Effector memory CD8-positive, alpha-beta T cell (primary cell): ENCODE data around the gene GCAT.

ENCODE experiments used
- ATAC-seq: fragments of 150-1000 bp; cut with Tn5 transposase; replicated peaks from 2 replicates; pipeline ENCODE4 v1.10.0; 2021; ENCODE audit warnings: mild to moderate bottlenecking, moderate library complexity
- DNase-seq, 3 experiments: peaks; one replicate each; pipeline ENCODE4 v3.0.0; 2021
- H3K27ac Mint-ChIP-seq, 2 donors: one replicate each; pipeline ENCODE4 v1.8.0; 2022; ENCODE audit warnings: mild to moderate bottlenecking in 2 of 2, mixed read lengths in 2 of 2, moderate library complexity in 2 of 2
- H3K27me3 Mint-ChIP-seq, 2 donors: one replicate each; pipeline ENCODE4 v1.8.0; 2022; ENCODE audit warnings: mixed read lengths in 2 of 2
- H3K36me3 Mint-ChIP-seq: one replicate; pipeline ENCODE4 v1.8.0; 2022; ENCODE audit warnings: mild to moderate bottlenecking, moderate library complexity, mixed read lengths; ENCODE audit not compliant: insufficient read depth
- H3K4me1 Mint-ChIP-seq, 2 donors: one replicate each; pipeline ENCODE4 v1.8.0; 2022; ENCODE audit warnings: low read depth in 2 of 2, mixed read lengths in 2 of 2
- H3K4me3 Mint-ChIP-seq, 2 donors: one replicate each; pipeline ENCODE4 v1.8.0; 2022; ENCODE audit warnings: mild to moderate bottlenecking in 2 of 2, mixed read lengths in 2 of 2, moderate library complexity in 2 of 2
- H3K9me3 Mint-ChIP-seq, 2 donors: one replicate each; pipeline ENCODE4 v1.8.0; 2022; ENCODE audit warnings: mixed read lengths in 2 of 2

GCAT gene

GRCh38 chr22:37771702-37772427, 35.9 kb upstream of the GCAT start:
- DNase-seq (no peak), ATAC-seq (no peak)
- Mint-ChIP-seq H3K4me1 (no peaks in the 10 kb centered on the region), H3K36me3 (peaks cover 3% of the 10 kb centered on the region), H3K4me3 (no peak overlapping the region), H3K9me3 (no peaks in the 10 kb centered on the region), H3K27ac (no peak overlapping the region), H3K27me3 (no peaks in the 10 kb centered on the region)

GRCh38 chr22:37774728-37775127, 33.0 kb upstream of the GCAT start:
- no peaks in the 10 kb centered on the region for H3K9me3 Mint-ChIP-seq
- H3K36me3 Mint-ChIP-seq, result peaks cover 3% of the 10 kb centered on the region
- DNase-seq, result no peak
- ATAC-seq, result no peak
- peak overlapping the region in 1 of 2 donors; percentile 23 for H3K27ac Mint-ChIP-seq
- no peaks in the 10 kb centered on the region for H3K27me3 Mint-ChIP-seq
- no peaks in the 10 kb centered on the region for H3K4me1 Mint-ChIP-seq
- no peak overlapping the region for H3K4me3 Mint-ChIP-seq

- H3K9me3 Mint-ChIP-seq, result no peaks in the 10 kb centered on the region
- no peak overlapping the region for H3K4me3 Mint-ChIP-seq
- peaks cover 3% of the 10 kb centered on the region for H3K36me3 Mint-ChIP-seq
- ATAC-seq (no peak), DNase-seq (no peak)
- H3K4me1 Mint-ChIP-seq, result no peaks in the 10 kb centered on the region
- no peak overlapping the region for H3K27ac Mint-ChIP-seq
- H3K27me3 Mint-ChIP-seq, result no peaks in the 10 kb centered on the region
Measured at GRCh38 chr22:37775785-37776638, 31.7 kb upstream of the GCAT start.

- ATAC-seq (no peak), DNase-seq (no peak)
- Mint-ChIP-seq H3K27me3 (no peaks in the 10 kb centered on the region), H3K36me3 (peaks cover 3% of the 10 kb centered on the region), H3K4me3 (no peak overlapping the region), H3K27ac (no peak overlapping the region), H3K4me1 (no peaks in the 10 kb centered on the region), H3K9me3 (no peaks in the 10 kb centered on the region)
Measured at GRCh38 chr22:37776639-37777005, 31.1 kb upstream of the GCAT start.

- Mint-ChIP-seq H3K27me3 (peaks cover 0 to 5% of the 10 kb centered on the region in 2 donors), H3K9me3 (no peaks in the 10 kb centered on the region), H3K4me3 (no peak overlapping the region), H3K27ac (no peak overlapping the region), H3K4me1 (no peaks in the 10 kb centered on the region), H3K36me3 (peaks cover 3% of the 10 kb centered on the region)
- ATAC-seq, result no peak
- no peak for DNase-seq
Measured at GRCh38 chr22:37777122-37777687, 30.5 kb upstream of the GCAT start.

- no peaks in the 10 kb centered on the region for H3K9me3 Mint-ChIP-seq
- H3K4me1 Mint-ChIP-seq, result no peaks in the 10 kb centered on the region
- ATAC-seq (no peak), DNase-seq (no peak)
- no peak overlapping the region for H3K4me3 Mint-ChIP-seq
- H3K27ac Mint-ChIP-seq, result no peak overlapping the region
- peaks cover 0 to 9% of the 10 kb centered on the region in 2 donors for H3K27me3 Mint-ChIP-seq
- peaks cover 3% of the 10 kb centered on the region for H3K36me3 Mint-ChIP-seq
Measured at GRCh38 chr22:37778370-37779009, 29.2 kb upstream of the GCAT start.

GRCh38 chr22:37781434-37782059, 26.2 kb upstream of the GCAT start:
- H3K4me1 Mint-ChIP-seq, result no peaks in the 10 kb centered on the region
- DNase-seq, result no peak

GRCh38 chr22:37782340-37783168, 25.2 kb upstream of the GCAT start:
- H3K9me3 Mint-ChIP-seq, result no peaks in the 10 kb centered on the region
- no peaks in the 10 kb centered on the region for H3K36me3 Mint-ChIP-seq
- H3K27me3 Mint-ChIP-seq, result peaks cover 12 to 40% of the 10 kb centered on the region in 2 donors
- no peaks in the 10 kb centered on the region for H3K4me1 Mint-ChIP-seq
- DNase-seq (no peak), ATAC-seq (no peak)
- H3K4me3 Mint-ChIP-seq, result no peak overlapping the region
- H3K27ac Mint-ChIP-seq, result peak overlapping the region in 1 of 2 donors; percentile 46

More at GRCh38 chr22:37781434-37782059, 26.2 kb upstream of the GCAT start:
- Mint-ChIP-seq H3K4me3 (no peak overlapping the region), H3K27ac (peak overlapping the region in 1 of 2 donors; percentile 46), H3K27me3 (peaks cover 12 to 39% of the 10 kb centered on the region in 2 donors), H3K9me3 (no peaks in the 10 kb centered on the region), H3K36me3 (no peaks in the 10 kb centered on the region)
- ATAC-seq, result no peak

GRCh38 chr22:37784829-37785495, 22.8 kb upstream of the GCAT start:
- H3K27me3 Mint-ChIP-seq, result peaks cover 12 to 40% of the 10 kb centered on the region in 2 donors
- H3K4me3 Mint-ChIP-seq, result no peak overlapping the region
- ATAC-seq, result no peak
- H3K36me3 Mint-ChIP-seq, result no peaks in the 10 kb centered on the region
- no peak for DNase-seq
- no peaks in the 10 kb centered on the region for H3K9me3 Mint-ChIP-seq
- H3K27ac Mint-ChIP-seq, result no peak overlapping the region
- no peaks in the 10 kb centered on the region for H3K4me1 Mint-ChIP-seq

- no peak for ATAC-seq
- DNase-seq, result no peak
- H3K4me3 Mint-ChIP-seq, result no peak overlapping the region
- H3K27ac Mint-ChIP-seq, result no peak overlapping the region
- no peaks in the 10 kb centered on the region for H3K9me3 Mint-ChIP-seq
- H3K4me1 Mint-ChIP-seq, result no peaks in the 10 kb centered on the region
- no peaks in the 10 kb centered on the region for H3K36me3 Mint-ChIP-seq
- peaks cover 7 to 13% of the 10 kb centered on the region in 2 donors for H3K27me3 Mint-ChIP-seq
Measured at GRCh38 chr22:37790234-37790633, 17.5 kb upstream of the GCAT start.

GRCh38 chr22:37792494-37792893, 15.2 kb upstream of the GCAT start:
- H3K27me3 Mint-ChIP-seq, result no peaks in the 10 kb centered on the region
- H3K4me1 Mint-ChIP-seq, result no peaks in the 10 kb centered on the region
- H3K4me3 Mint-ChIP-seq, result no peak overlapping the region
- no peak overlapping the region for H3K27ac Mint-ChIP-seq
- no peaks in the 10 kb centered on the region for H3K36me3 Mint-ChIP-seq
- DNase-seq (no peak), ATAC-seq (no peak)
- H3K9me3 Mint-ChIP-seq, result no peaks in the 10 kb centered on the region

- DNase-seq, result no peak
- Mint-ChIP-seq H3K27ac (no peak overlapping the region), H3K36me3 (no peaks in the 10 kb centered on the region), H3K4me1 (peaks cover 0 to 2% of the 10 kb centered on the region in 2 donors), H3K27me3 (no peaks in the 10 kb centered on the region), H3K4me3 (no peak overlapping the region), H3K9me3 (no peaks in the 10 kb centered on the region)
- ATAC-seq, result no peak
Measured at GRCh38 chr22:37794376-37794775, 13.4 kb upstream of the GCAT start.
